Stimulated activated CD8-positive, alpha-beta memory T cell treated with anti-CD3 and anti-CD28 coated beads, Interleukin-12 subunit alpha, Interleukin-12 subunit beta, amount 100 ng/mL, for 4 hours (primary cell): ENCODE measurements around the gene ALKBH5.
"Not testable (repeated sequence)": the region's sequence is repeated elsewhere in the genome, so short reads cannot be mapped to it uniquely, and the experiment has no call there.

Experiments
- DNase-seq: peaks from one replicate; pipeline ENCODE4 v3.0.0-alpha.2; 2020; ENCODE audit warnings: low read depth

Gene ALKBH5

DNA sequence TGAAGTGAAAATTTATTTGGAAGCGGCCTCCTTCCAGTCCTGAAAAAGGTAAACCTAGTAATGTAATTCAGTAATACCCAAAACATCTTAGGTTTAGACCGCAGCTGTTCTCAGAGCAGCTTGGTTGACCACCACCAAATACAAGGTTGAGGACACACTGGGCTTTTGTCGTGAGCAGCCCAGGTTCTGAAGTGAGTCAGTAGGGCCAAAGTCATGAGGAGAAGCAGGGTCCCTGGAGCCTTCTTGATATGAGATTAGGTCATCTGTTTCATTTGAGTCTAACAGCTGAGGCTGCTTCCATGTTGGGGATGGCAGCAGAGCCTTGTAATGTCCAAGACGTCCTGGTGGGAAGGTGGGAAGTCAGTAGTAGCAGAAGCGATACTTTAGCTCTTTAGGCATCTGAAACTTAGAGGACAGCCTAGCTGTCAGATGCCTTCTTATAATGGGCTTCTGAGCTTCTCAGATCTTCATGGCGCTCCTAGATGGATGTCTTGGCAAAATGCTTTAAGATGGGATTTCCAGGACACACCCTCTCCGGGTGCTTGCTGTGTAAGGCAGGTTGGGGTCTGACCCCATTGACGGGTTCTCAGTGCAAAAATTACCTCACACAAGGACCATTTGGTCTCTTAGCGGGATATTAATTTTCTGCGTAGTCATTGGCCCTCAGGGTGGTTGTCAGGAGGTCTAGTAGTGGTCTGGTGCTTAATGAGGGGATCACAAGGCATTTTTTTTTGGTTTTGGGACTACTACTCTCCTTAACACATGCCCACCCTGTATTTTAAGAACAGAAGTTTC, 2.4 kb downstream of the ALKBH5 start:
- DNase-seq = no peak

DNA sequence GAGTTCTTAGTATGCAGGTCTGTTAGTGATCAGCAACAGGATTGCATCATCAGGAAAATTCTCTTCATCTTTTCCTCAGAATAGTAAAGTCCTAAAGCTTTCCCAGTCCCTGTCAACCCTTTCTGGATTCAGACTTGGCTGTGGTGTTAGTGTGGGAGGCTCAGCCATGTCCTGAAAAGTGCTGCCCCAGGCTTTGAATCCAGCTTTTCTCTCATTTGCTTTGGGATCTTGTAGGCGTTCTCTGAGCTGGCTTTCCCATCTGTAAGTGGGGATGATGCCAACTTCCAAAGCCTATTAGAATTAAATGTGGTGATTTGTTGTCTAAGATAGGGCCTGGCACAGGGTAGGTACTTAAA, 3.0 kb downstream of the ALKBH5 start:
- DNase-seq = no peak

GRCh38 chr17:18187226-18187625, 3.6 kb downstream of the ALKBH5 start:
- no peak for DNase-seq

GRCh38 chr17:18187821-18188761, 4.5 kb downstream of the ALKBH5 start:
- no peak for DNase-seq

DNA sequence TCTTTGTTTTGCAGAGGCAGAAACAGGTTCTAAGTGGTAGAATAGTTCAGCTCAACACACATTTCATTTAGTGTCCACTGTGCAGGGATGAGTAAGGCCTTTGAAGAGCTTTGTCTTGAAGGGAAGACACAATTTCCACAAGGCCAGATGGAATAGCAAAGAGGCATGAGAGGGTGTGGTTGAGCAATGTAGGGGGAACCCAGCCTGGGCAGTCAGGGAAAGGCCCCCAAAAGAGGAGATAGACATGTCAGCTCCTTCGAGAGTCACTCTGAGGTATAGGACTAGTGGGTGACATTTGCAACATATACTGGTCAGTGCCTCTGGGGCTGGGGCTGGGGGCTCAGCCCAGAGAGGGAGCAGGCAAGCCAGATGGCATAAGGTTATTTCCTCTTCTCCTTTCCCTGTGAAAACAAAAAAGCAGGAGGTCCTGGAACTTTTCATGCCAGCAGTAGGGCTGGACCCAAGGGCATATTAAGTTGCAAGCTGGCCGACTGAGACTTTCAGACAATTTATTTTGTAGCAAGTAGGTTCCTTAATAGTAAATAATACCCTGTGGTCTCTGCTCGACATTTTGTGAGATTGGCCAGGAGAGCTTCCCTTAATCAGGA, 7.1 kb downstream of the ALKBH5 start:
- no peak for DNase-seq

- no peak for DNase-seq
Observed at GRCh38 chr17:18191236-18191667, 7.6 kb downstream of the ALKBH5 start.

DNA sequence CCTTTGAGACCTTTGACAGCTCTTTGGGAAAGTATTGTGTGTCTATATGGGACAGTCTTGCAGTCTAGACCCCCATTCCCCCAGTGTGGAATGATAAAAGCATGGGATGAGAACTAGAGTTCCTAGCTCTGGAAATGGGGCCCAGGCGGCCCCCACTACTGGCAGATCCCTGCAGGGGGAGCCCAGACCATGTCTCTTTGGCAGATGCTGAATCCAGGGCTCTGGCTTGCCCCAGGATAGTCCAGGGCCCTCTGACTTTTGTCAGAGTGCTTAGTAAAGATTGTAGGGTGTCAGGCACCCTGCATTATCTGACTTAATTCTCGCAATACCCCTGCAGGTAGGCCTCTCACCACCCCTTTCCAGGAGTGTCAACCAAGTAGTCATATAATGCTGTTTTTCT, 8.3 kb downstream of the ALKBH5 start:
- DNase-seq = no peak

GRCh38 chr17:18194394-18194793, 10.8 kb downstream of the ALKBH5 start:
- no peak for DNase-seq

GRCh38 chr17:18194804-18195203, 11.2 kb downstream of the ALKBH5 start:
- no peak for DNase-seq

DNA sequence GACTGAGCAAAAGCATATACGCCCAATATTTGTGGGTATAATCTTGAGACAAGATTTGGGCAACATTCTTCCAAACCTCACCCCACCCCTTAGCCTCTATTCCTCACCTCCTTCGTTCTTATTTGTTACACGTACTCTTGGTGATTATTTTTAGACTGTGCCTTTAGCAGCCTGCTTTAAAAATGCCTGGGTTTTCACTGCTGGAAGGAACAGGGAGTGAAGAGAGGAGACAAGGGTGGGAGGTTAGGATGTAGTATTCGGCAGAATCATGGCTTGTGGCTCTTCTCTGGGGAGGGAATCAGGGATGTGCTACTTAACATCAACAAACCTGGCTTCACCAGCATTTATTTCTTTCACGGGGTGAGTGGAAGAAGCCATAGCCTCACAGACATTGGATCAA, 11.6 kb downstream of the ALKBH5 start:
- no peak for DNase-seq

DNA sequence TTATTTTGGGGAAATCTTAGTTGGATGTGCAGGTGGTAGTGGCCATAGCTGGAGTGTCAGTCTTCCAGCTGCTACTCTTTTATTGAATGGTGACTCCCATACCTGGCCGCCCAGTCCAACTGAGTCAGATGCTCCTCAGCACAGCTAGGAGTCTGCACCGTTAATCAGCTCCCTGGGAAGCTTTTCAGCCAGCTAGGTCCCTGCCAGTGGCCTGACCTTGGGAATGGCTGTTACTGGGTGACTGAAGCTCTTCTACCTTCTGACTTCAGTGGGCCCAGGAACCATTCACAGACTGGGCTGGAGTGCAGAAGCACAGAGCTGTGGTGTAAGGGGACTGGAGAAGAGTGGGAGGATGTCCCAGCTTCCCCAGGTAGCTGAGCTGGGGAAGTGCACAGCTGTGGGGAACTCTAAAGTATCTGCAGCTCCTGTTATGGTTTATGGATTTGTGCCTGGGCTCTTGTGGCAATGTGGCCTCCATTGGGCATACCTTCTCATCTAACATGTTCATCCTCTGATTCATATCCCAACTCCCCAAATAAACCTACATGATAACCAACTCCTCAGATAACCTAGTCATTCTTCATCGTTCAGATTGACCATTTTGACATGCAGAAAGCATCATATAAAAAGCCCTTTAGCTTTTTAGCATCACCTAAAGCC, 14.0 kb downstream of the ALKBH5 start:
- DNase-seq = no peak

- DNase-seq = no peak
Observed at GRCh38 chr17:18198530-18198929, 14.9 kb downstream of the ALKBH5 start.

- DNase-seq = no peak
Observed at GRCh38 chr17:18201108-18201507, 17.5 kb downstream of the ALKBH5 start.

- DNase-seq = no peak
Observed at GRCh38 chr17:18203308-18203707, 19.7 kb downstream of the ALKBH5 start.

DNA sequence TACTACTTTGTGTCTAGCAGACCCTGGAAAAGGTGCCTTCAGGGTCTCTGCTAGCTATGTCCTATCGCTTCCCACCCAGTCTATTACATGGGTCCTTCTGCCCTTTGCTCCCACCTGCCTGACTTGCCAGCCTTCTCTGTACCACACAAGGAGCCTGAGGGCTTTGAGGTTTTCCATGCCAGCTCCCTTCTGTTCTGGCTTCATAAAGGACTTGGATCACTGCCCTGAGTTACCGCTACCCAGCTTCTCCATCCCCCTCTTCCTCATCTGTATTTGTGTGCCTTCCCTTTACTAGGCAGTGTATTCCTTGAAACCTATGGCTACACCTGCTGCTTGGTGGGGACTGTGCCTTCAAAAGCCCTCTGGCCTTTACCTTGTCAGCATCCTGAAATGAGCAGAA, 22.2 kb downstream of the ALKBH5 start:
- DNase-seq = no peak

GRCh38 chr17:18206962-18207361, 23.3 kb downstream of the ALKBH5 start:
- no peak for DNase-seq

DNA sequence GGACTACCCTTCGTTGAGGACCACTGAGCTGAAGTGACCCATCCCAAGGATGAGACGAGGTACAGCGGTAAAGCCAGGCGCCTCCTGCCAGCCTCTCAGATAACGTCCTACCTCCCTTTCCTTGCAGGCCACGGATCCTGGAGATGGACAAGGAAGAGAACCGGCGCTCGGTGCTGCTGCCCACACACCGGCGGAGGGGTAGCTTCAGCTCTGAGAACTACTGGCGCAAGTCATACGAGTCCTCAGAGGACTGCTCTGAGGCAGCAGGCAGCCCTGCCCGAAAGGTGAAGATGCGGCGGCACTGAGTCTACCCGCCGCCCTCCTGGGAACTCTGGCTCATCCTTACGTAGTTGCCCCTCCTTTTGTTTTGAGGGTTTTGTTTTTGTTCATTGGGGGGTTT, 24.5 kb downstream of the ALKBH5 start:
- no peak for DNase-seq

GRCh38 chr17:18213666-18214270, 30.1 kb downstream of the ALKBH5 start:
- DNase-seq = no peak

GRCh38 chr17:18216906-18217305, 33.3 kb downstream of the ALKBH5 start:
- not testable (repeated sequence) for DNase-seq

DNA sequence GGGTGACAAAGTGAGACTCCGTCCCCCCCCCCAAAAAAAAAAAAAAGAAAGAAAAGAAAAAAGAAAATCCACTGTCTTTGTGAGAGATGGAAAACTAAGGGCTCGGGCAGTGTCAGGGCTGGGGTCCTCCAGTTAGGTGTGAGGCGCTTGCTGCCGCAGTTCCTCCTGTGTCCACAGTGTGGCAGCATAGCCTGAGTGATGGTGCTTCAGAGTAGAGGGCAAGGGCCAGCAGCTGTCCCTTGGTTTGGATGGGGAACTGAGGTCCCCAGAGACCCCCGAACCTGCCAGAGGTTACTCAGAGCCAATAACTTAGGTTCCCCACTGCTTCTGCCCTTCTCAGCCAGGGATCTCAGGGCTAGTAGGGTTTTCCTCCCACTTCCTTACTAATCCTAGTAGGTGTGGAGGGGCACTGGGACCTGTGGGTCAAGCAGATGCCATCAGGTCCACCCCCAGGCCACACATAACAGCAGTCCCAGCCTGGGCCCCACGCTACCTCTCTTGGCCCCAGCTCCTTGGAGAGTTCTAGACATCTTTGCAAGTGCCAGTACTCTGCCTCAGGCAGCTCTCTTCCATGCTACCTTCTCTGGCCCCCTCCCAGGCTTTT, 33.9 kb downstream of the ALKBH5 start:
- DNase-seq = peak; percentile 48

- DNase-seq = no peak
Observed at GRCh38 chr17:18218756-18219415, 35.3 kb downstream of the ALKBH5 start.
